SU-DHL-6 (cell line): ENCODE measurements around the gene LRRC74A.

Experiments used
- CTCF ChIP-seq: fragments of 200-600 bp; sonication (generic); IDR thresholded peaks from one replicate; pipeline ENCODE4 v1.5.1; 2017; ENCODE audit warnings: antibody characterized with exemption, mild to moderate bottlenecking, low read length, moderate library complexity; ENCODE audit not compliant: insufficient read depth, poor library complexity, severe bottlenecking
- EZH2phosphoT487 ChIP-seq: fragments of 200-600 bp; sonication (generic), shearing (Covaris generic); conservative IDR thresholded peaks from 2 replicates; pipeline ENCODE4 v1.6.1; 2018; ENCODE audit warnings: mild to moderate bottlenecking, antibody characterized with exemption, low read length, moderate library complexity, mixed read lengths

- no peak for TF ChIP-seq CTCF
- TF ChIP-seq EZH2phosphoT487: no peak
Observed at GRCh38 chr14:76855066-76855465, 28.9 kb downstream of the LRRC74A start.
